Kidney epithelial cell (primary cell): ENCODE measurements around the gene PRXL2C. TPM values are rescaled to one million over a fixed set of nuclear protein-coding genes. Genes with fewer than 3 reads are reported as not detected.
"Not testable (repeated sequence)": the region's sequence is repeated elsewhere in the genome, so short reads cannot be mapped to it uniquely, and the experiment has no call there.

ENCODE experiments used
- DNase-seq: peaks from one replicate; pipeline ENCODE4 v3.0.0-alpha.2; 2010; ENCODE audit warnings: low read depth
- H3K27me3 ChIP-seq: 2 replicates; pipeline ENCODE4 v1.6.0; 2011; ENCODE audit warnings: low read length; ENCODE audit not compliant: control insufficient read depth, insufficient read depth
- H3K36me3 ChIP-seq: 2 replicates; pipeline ENCODE4 v1.5.1; 2011; ENCODE audit warnings: low read length; ENCODE audit not compliant: control insufficient read depth, insufficient read depth
- H3K4me3 ChIP-seq: 2 replicates; pipeline ENCODE4 v1.5.1; 2011; ENCODE audit warnings: low read depth, mild to moderate bottlenecking, control low read depth, low read length
- total RNA-seq: library from RNA; depleted of rRNA; stranded (reverse); fragments of >200 nt; gene quantifications from 2 replicates; pipeline ENCODE4 v1.2.3, GENCODE V29; 2015
- TF ChIP-seq, protein P1 (sequence below): IDR thresholded peaks from 2 replicates; pipeline ENCODE4 v1.5.1; 2011; ENCODE audit warnings: mild to moderate bottlenecking, moderate library complexity, low read length, control low read depth, inconsistent platforms; ENCODE audit not compliant: insufficient read depth, poor library complexity, severe bottlenecking

Gene PRXL2C
- total RNA-seq, 1 donor from 2014 or later, result 14.1 TPM

DNA sequence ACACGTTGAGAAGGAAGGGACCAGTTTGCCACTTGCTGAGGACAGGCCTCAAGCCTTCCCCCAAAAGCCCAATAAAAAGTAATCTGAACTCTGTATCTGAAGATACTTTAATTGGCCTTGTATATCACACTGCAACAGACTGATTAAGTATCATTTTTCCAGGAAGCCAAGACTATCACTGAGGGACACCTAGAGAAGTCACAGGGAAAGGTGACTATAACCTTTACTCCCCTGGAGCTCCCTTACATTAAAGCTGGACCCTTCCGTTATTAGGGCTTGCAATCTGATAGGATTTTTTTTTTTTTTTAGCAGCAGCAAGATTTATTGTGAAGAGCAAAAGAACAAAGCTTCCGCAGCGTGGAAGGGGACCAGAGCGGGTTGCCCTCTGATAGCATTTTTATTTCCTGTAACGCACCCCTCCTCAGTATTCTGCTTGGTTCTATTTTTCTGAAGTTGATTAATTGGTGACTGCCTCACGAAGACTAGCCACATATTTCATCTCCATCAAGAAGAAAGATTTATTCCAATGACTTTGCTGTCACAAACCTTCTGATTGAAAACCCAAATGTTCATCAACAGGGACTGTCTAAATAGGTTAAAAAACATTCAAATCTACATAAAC is 38.2 kb downstream of the PRXL2C start:
- no peaks in the 10 kb centered on the region for H3K36me3 ChIP-seq
- H3K27me3 ChIP-seq, result no peaks in the 10 kb centered on the region
- no peak for DNase-seq
- TF ChIP-seq, protein P1, sequence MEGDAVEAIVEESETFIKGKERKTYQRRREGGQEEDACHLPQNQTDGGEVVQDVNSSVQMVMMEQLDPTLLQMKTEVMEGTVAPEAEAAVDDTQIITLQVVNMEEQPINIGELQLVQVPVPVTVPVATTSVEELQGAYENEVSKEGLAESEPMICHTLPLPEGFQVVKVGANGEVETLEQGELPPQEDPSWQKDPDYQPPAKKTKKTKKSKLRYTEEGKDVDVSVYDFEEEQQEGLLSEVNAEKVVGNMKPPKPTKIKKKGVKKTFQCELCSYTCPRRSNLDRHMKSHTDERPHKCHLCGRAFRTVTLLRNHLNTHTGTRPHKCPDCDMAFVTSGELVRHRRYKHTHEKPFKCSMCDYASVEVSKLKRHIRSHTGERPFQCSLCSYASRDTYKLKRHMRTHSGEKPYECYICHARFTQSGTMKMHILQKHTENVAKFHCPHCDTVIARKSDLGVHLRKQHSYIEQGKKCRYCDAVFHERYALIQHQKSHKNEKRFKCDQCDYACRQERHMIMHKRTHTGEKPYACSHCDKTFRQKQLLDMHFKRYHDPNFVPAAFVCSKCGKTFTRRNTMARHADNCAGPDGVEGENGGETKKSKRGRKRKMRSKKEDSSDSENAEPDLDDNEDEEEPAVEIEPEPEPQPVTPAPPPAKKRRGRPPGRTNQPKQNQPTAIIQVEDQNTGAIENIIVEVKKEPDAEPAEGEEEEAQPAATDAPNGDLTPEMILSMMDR, result no peak
- no peak overlapping the region for H3K4me3 ChIP-seq

DNA sequence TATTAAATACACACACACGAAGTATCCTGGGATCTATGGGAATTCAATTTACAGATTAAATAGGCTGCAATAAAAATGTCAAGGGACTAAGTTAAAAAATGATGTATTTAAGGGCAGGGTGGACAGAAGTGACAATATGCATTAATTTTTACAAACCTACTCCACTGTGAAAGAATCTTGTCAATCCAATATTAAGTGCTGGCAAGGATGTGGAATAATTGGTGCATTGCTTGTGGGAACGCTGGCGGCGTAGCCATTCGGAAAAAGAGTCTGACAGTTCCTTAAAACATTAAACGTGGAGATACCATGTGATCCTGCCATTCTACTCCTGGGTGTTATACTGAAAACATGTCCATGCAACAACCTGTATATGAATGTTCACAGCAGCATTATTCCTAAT is 39.7 kb downstream of the PRXL2C start:
- H3K36me3 ChIP-seq, result no peaks in the 10 kb centered on the region
- no peaks in the 10 kb centered on the region for H3K27me3 ChIP-seq
- no peak for DNase-seq
- TF ChIP-seq, protein P1, result no peak
- no peak overlapping the region for H3K4me3 ChIP-seq

DNA sequence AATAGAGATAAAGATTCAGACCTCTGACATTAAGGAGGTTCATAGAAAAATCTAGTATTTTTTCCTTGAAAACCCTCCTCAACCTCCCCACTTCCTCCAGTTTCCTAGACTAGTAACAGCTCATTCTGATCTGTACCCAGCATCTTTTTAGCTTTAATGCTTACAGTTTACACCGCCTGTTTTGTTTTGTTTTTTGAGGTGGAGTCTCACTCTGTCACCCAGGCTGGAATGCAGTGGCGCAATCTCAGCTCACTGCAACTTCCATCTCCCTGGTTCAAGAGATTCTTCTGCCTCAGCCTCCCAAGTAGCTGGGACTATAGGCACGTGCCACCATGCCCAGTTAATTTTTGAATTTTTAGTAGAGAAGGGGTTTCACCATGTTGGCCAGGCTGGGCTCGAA is 40.5 kb downstream of the PRXL2C start:
- H3K36me3 ChIP-seq, H3K4me3 ChIP-seq, DNase-seq, H3K27me3 ChIP-seq: not testable (repeated sequence)

DNA sequence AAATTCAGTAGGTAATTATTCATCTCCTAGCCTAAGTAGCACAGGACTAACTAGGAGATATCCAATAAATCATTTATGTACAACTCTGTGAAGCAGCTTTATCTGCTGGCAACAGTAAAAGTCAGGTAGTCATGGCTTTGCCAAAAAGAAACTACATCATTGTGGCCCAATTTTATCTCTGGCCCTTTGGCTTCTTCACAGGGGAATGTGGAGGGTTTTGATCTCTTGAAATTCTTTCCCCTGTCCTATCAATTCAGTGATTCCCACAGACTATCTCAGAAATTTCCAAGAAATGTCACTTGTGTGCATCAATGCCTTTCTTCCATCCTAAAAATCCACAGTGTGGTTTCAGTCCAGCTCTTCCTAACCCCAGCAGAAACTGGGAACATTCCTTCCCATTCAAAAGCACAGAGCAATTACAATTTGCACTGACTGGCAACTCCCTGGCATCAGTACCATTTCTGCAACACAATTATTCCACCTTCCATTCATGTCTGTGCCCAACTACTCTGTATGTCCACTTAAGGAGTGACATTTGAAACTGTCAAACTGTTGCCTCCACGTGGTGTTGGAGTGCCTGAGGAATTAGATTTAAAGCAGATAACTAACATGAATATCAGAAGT is 42.0 kb downstream of the PRXL2C start:
- TF ChIP-seq, protein P1, result no peak
- DNase-seq, result no peak
- Histone ChIP-seq H3K4me3 (no peak overlapping the region), H3K36me3 (no peaks in the 10 kb centered on the region), H3K27me3 (no peaks in the 10 kb centered on the region)

DNA sequence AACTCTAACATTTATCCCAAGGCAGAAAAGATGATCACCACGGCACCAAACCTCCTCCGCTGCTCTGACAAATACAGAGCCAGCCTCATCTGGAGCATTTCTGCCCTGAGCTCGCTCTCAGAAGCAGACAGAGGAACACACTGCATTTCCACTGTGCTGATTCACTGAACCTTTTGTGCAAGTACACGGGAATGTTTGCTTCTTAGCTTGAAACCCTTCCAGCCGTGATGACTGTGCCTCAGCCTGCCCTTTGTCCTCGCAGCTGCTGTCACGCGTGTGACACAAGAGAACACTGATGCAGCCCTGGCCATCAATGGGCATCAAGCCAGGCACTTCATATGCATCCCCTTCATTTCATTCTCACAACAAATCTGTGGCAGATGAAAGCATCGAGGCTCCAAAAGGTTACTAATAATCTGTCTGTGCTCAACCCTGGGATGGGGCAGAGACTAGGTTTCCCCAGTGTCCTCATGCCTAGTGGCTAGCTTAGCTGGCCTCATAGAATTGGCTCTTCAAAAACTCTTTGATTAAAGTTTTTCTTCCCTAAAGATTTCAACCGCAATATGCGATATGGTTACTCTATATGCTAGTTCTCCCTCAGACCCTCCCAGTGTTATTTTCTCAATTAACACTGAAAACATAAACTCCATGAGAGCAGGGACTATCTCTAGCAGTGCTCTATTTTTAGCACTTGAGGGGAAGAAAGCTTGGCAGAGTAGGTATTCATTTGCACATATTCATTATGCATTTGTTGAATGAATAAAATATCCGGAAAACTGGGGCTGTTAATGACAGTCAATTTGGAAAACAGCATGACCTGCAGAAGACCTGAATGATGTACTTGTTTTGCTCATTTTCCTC is 42.8 kb downstream of the PRXL2C start:
- TF ChIP-seq, protein P1, result no peak
- H3K27me3 ChIP-seq, result no peaks in the 10 kb centered on the region
- no peak overlapping the region for H3K4me3 ChIP-seq
- H3K36me3 ChIP-seq, result no peaks in the 10 kb centered on the region
- DNase-seq, result peak; percentile 61

DNA sequence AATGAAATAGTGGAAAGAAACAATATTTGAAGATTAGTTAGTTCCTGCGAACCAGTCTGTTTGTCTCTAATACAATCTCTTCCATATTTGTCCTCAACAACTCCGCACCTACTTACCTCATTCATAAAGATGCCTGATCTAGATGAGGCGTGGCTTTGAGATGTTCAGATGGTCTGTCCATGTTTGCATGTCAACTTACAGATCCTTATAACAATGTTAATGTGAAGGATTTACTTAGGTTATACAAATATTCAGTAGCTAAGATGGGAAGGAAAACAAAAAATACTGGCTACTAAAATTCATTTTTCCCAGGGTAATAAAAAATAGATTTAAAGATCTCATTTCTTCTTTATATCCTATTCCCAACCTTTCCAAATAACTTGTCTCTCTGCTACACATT is 43.8 kb downstream of the PRXL2C start:
- Histone ChIP-seq H3K36me3 (no peaks in the 10 kb centered on the region), H3K27me3 (no peaks in the 10 kb centered on the region), H3K4me3 (no peak overlapping the region)
- TF ChIP-seq, protein P1, result no peak
- DNase-seq, result no peak
